Activated T-cell treated with anti-CD3 and anti-CD28 coated beads, Interleukin-2, amount 50 U/mL, for 4 hours (primary cell): ENCODE data around the gene PRTG. TPM values are rescaled to one million over a fixed set of nuclear protein-coding genes. Genes with fewer than 3 reads are reported as not detected.
A peak's percentile ranks its signal among the peaks of the same experiment; 100 is the strongest.
"Not testable (repeated sequence)": the region's sequence is repeated elsewhere in the genome, so short reads cannot be mapped to it uniquely, and the experiment has no call there.

Experiments
- ATAC-seq, 2 donors: fragments of 200-7000 bp; cut with Tn5 transposase; one replicate each; pipeline ENCODE4 v1.10.0; 2021
- DNase-seq: peaks from one replicate; pipeline ENCODE4 v3.0.0-alpha.2; 2020
- H3K27me3 Mint-ChIP-seq: one replicate; pipeline ENCODE4 v1.8.0; 2021; ENCODE audit warnings: low read depth, mixed read lengths
- H3K36me3 Mint-ChIP-seq: one replicate; pipeline ENCODE4 v1.8.0; 2022; ENCODE audit warnings: mixed read lengths; ENCODE audit not compliant: insufficient read depth
- H3K4me1 Mint-ChIP-seq: one replicate; pipeline ENCODE4 v1.8.0; 2021; ENCODE audit warnings: low read depth, mixed read lengths
- H3K4me3 Mint-ChIP-seq: one replicate; pipeline ENCODE4 v1.8.0; 2021; ENCODE audit warnings: mild to moderate bottlenecking, moderate library complexity, mixed read lengths
- H3K9me3 Mint-ChIP-seq: one replicate; pipeline ENCODE4 v1.8.0; 2021; ENCODE audit warnings: mixed read lengths
- total RNA-seq, 3 donors: library from RNA; stranded (reverse); gene quantifications; one replicate each; pipeline ENCODE4 v1.2.1, GENCODE V29; 2021

PRTG gene
- not detected for total RNA-seq

GRCh38 chr15:55742927-55743728 lies at the start of gene PRTG:
PRTG (minus strand) TSS chr15:55743152; CDS start chr15:55742931, 221 bp downstream.
- Mint-ChIP-seq H3K36me3 (no peaks in the 10 kb centered on the region), H3K27me3 (peaks cover 39% of the 10 kb centered on the region), H3K4me3 (peak within 1 kb of the TSS; percentile 54), H3K9me3 (no peaks in the 10 kb centered on the region), H3K4me1 (no peaks in the 10 kb centered on the region)
- DNase-seq (no peak), ATAC-seq (peak; percentile 40 to 53)

GRCh38 chr15:55791551-55792400 lies 48.8 kb upstream of the PRTG start:
- ATAC-seq, result no peak
- Mint-ChIP-seq H3K4me1 (no peaks in the 10 kb centered on the region), H3K27me3 (peaks cover 19% of the 10 kb centered on the region), H3K36me3 (no peaks in the 10 kb centered on the region), H3K9me3 (peaks cover 8% of the 10 kb centered on the region), H3K4me3 (no peak overlapping the region)
- no peak for DNase-seq

- Mint-ChIP-seq H3K36me3 (no peaks in the 10 kb centered on the region), H3K9me3 (peaks cover 8% of the 10 kb centered on the region), H3K27me3 (peaks cover 18% of the 10 kb centered on the region), H3K4me3 (no peak overlapping the region), H3K4me1 (no peaks in the 10 kb centered on the region)
- ATAC-seq, result no peak
- peak; percentile 34 for DNase-seq
These were observed 46.2 kb upstream of the PRTG start for GRCh38 chr15:55789066-55789660.

GRCh38 chr15:55786341-55786740 lies 43.4 kb upstream of the PRTG start:
- Mint-ChIP-seq H3K27me3 (peaks cover 20% of the 10 kb centered on the region), H3K4me3 (no peak overlapping the region), H3K9me3 (no peaks in the 10 kb centered on the region), H3K4me1 (no peaks in the 10 kb centered on the region), H3K36me3 (no peaks in the 10 kb centered on the region)
- DNase-seq, result no peak
- ATAC-seq, result no peak

GRCh38 chr15:55785593-55785992 lies 42.6 kb upstream of the PRTG start:
- ATAC-seq, H3K36me3 Mint-ChIP-seq, H3K9me3 Mint-ChIP-seq, H3K4me3 Mint-ChIP-seq, H3K4me1 Mint-ChIP-seq, DNase-seq: not testable (repeated sequence)
- H3K27me3 Mint-ChIP-seq, result peaks cover 17% of the 10 kb centered on the region

- Mint-ChIP-seq H3K36me3 (no peaks in the 10 kb centered on the region), H3K4me3 (no peak overlapping the region), H3K27me3 (peaks cover 22% of the 10 kb centered on the region), H3K4me1 (no peaks in the 10 kb centered on the region), H3K9me3 (no peaks in the 10 kb centered on the region)
- DNase-seq, result no peak
- ATAC-seq, result no peak
These were observed 41.3 kb upstream of the PRTG start for GRCh38 chr15:55784286-55784685.

GRCh38 chr15:55782901-55783300 lies 39.9 kb upstream of the PRTG start:
- Mint-ChIP-seq H3K4me1 (no peaks in the 10 kb centered on the region), H3K4me3 (no peak overlapping the region), H3K27me3 (peaks cover 24% of the 10 kb centered on the region), H3K9me3 (no peaks in the 10 kb centered on the region), H3K36me3 (no peaks in the 10 kb centered on the region)
- DNase-seq (no peak), ATAC-seq (no peak)

GRCh38 chr15:55780292-55780691 lies 37.3 kb upstream of the PRTG start:
- no peaks in the 10 kb centered on the region for H3K4me1 Mint-ChIP-seq
- no peaks in the 10 kb centered on the region for H3K9me3 Mint-ChIP-seq
- ATAC-seq (no peak), DNase-seq (no peak)
- H3K36me3 Mint-ChIP-seq, result no peaks in the 10 kb centered on the region
- peaks cover 17% of the 10 kb centered on the region for H3K27me3 Mint-ChIP-seq
- no peak overlapping the region for H3K4me3 Mint-ChIP-seq

- DNase-seq (no peak), ATAC-seq (no peak)
- Mint-ChIP-seq H3K27me3 (peaks cover 15% of the 10 kb centered on the region), H3K36me3 (no peaks in the 10 kb centered on the region), H3K4me3 (no peak overlapping the region), H3K4me1 (no peaks in the 10 kb centered on the region), H3K9me3 (no peaks in the 10 kb centered on the region)
These were observed 36.0 kb upstream of the PRTG start for GRCh38 chr15:55778932-55779331.

GRCh38 chr15:55775316-55775715 lies 32.4 kb upstream of the PRTG start:
- Mint-ChIP-seq H3K4me1 (no peaks in the 10 kb centered on the region), H3K27me3 (peaks cover 28% of the 10 kb centered on the region), H3K4me3 (no peak overlapping the region), H3K36me3 (no peaks in the 10 kb centered on the region), H3K9me3 (no peaks in the 10 kb centered on the region)
- ATAC-seq (no peak), DNase-seq (no peak)

- peak; percentile 8 for DNase-seq
- Mint-ChIP-seq H3K4me1 (no peaks in the 10 kb centered on the region), H3K9me3 (no peaks in the 10 kb centered on the region), H3K36me3 (no peaks in the 10 kb centered on the region), H3K4me3 (no peak overlapping the region), H3K27me3 (peaks cover 24% of the 10 kb centered on the region)
- peak in 1 of 2 donors; percentile 35 for ATAC-seq
These were observed 31.4 kb upstream of the PRTG start for GRCh38 chr15:55774113-55774970.

- Mint-ChIP-seq H3K4me3 (no peak overlapping the region), H3K36me3 (no peaks in the 10 kb centered on the region), H3K27me3 (peaks cover 20% of the 10 kb centered on the region), H3K9me3 (no peaks in the 10 kb centered on the region), H3K4me1 (peaks cover 3% of the 10 kb centered on the region)
- DNase-seq (no peak), ATAC-seq (no peak)
These were observed 27.9 kb upstream of the PRTG start for GRCh38 chr15:55770806-55771205.

- H3K36me3 Mint-ChIP-seq, result no peaks in the 10 kb centered on the region
- no peak overlapping the region for H3K4me3 Mint-ChIP-seq
- ATAC-seq, result no peak
- H3K9me3 Mint-ChIP-seq, result no peaks in the 10 kb centered on the region
- DNase-seq, result no peak
- peaks cover 20% of the 10 kb centered on the region for H3K27me3 Mint-ChIP-seq
- peaks cover 3% of the 10 kb centered on the region for H3K4me1 Mint-ChIP-seq
These were observed 27.3 kb upstream of the PRTG start for GRCh38 chr15:55770261-55770660.
